GM12865 (cell line): ENCODE data around the gene TNFRSF1A.

Source experiments
- DNase-seq: peaks from one replicate; pipeline ENCODE4 v3.0.0; 2010; ENCODE audit warnings: low read depth
- H3K4me3 ChIP-seq: 2 replicates; pipeline ENCODE4 v1.5.1; 2011; ENCODE audit warnings: mild to moderate bottlenecking, low read depth, low read length, control low read depth
- TF ChIP-seq, protein P1 (sequence below): IDR thresholded peaks from 2 replicates; pipeline ENCODE4 v1.5.1; 2011; ENCODE audit warnings: low read length, control low read depth, low read depth, inconsistent platforms; ENCODE audit not compliant: insufficient read depth; ENCODE audit errors: missing control alignments

Gene TNFRSF1A

DNA sequence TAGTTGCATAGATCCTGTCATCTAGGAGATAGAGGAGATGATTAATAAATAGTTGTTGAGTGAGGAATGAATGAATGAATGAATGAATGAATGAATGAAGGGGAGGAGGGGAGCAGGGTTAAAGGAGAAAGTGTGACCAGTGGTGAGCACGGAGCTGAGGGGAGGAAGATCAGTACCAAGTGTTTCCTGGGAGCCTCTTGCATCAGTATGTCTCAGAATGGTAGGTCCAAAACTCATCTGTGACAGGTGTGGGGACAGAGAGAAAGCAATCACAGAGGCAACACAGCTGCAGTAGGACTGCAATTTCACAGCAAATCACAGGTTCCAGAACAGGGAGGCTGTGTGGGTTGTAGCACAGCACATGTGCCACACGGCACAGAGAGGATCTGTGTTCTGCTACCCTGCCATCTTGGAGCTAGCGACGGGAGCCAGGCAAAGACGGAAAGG lies 14.5 kb upstream of the TNFRSF1A start:
- DNase-seq, result no peak
- TF ChIP-seq, protein P1, sequence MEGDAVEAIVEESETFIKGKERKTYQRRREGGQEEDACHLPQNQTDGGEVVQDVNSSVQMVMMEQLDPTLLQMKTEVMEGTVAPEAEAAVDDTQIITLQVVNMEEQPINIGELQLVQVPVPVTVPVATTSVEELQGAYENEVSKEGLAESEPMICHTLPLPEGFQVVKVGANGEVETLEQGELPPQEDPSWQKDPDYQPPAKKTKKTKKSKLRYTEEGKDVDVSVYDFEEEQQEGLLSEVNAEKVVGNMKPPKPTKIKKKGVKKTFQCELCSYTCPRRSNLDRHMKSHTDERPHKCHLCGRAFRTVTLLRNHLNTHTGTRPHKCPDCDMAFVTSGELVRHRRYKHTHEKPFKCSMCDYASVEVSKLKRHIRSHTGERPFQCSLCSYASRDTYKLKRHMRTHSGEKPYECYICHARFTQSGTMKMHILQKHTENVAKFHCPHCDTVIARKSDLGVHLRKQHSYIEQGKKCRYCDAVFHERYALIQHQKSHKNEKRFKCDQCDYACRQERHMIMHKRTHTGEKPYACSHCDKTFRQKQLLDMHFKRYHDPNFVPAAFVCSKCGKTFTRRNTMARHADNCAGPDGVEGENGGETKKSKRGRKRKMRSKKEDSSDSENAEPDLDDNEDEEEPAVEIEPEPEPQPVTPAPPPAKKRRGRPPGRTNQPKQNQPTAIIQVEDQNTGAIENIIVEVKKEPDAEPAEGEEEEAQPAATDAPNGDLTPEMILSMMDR, result no peak
- H3K4me3 ChIP-seq, result no peak overlapping the region

- TF ChIP-seq, protein P1, result no peak
- no peak overlapping the region for H3K4me3 ChIP-seq
- no peak for DNase-seq
Observed at GRCh38 chr12:6355491-6356373, 13.9 kb upstream of the TNFRSF1A start.

DNA sequence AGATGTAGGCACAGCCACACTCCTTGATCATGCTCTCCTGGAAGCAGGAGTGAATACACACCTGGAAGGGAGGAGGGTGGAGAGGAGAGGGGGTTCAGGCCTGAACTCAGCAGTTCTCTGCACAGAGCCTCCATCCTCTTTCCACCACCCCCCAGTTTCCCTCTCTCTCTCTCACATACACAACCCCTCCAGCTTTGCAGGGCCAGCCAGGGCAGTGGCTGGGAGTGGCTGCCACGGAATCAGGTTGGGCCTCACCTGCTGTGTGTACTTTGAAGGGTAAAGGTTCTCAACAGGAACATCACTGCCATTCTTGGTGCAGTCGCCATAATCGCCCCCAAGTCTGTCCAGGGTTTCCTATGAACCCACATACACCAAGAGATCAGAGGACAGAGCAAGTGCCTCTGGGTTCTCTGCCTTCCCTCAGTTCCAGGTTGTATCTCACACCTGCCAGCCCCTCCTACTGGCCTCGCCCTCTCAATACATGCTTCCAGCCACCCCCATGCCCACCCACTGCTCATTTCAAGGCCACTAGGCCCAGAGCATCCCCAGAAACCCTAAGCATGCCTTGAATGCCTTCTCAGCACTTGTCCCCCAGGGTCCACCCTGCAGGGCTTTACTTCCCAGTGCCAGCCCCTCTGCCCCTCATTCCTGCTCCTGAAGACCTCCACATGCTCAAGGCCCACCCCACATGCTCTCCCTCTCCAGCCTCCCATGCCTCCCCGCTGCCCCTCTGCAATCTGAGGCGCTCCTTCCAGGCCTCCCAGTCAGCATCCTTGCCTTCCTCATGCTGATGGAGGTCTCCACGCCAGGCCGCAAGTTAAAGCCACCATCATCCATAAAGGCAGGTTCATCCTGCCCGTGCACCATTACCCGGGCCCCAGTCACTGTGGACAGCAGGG lies 12.9 kb upstream of the TNFRSF1A start:
- H3K4me3 ChIP-seq, result no peak overlapping the region
- no peak for DNase-seq
- TF ChIP-seq, protein P1, result no peak

DNA sequence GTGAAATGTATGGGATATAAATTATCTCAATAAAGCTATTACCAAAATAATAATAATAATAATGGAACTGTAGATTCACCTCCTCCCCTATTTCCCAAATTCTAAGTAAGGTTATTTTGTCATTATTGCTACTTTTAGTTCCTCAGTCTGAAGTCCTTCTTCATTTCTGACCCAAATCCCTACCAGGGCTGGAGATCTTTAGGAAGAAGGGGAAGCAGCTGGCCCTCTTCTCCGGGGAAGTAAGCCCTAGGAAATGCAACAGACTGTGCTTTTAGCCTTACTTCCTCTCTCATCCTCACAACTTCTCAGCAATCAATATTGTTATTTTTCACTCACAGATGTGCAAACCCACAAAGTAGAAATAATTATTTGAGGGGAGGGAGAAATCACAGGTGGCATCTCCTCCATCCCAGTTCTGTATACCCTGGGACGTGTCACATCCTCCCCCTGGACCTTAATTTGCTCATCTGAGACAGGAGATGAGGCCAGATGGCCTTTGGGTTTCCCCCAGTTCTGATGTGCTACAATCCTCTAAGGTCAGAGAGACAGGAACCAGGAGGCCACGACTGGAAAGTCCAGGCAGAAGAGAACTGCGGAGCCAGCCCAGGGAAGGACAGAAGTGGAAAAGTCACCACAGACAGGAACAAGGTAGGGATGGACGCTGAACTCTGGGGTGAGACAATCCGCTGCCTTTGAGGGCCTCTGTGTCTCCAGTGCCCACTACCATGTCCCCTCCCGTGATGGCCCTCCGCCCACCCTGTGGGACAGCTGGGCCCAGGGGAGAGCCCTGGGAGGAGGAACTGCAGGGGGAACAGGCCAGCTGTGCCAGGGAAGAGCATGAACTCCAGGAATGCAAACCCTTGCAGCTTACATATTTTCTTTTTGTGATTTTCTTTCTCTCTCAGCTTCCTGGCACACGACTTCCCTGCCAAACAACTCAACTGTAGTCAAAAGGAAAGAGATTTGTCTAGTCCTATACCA lies 10.6 kb upstream of the TNFRSF1A start:
- TF ChIP-seq, protein P1, result no peak
- DNase-seq, result no peak
- no peak overlapping the region for H3K4me3 ChIP-seq

DNA sequence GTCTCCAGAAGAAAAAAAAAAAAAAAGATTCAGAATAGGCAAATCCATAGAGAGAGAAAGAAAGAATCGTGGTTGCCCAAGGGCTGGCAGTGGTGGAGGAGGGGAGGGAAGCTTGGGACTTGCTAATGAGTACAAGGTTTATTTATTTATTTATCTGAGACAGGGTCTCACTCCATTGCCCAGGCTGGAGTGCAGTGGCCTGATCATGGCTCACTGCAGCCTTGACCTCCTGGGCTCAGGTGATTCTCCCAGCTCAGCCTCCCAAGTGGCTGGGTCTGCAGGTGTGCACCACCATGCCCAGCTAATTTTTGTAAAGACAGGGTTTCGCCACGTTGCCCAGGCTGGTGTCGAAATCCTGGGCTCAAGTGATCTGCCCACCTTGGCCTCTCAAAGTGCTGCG lies 9.7 kb upstream of the TNFRSF1A start:
- no peak for DNase-seq

More for the DNA sequence above, 9.7 kb upstream of the TNFRSF1A start:
- H3K4me3 ChIP-seq, result no peak overlapping the region
- TF ChIP-seq, protein P1, result no peak
